Cardiac muscle cell (in vitro differentiated cells and primary cell): Measurements from ENCODE around the gene TMEM190. TPM values are rescaled to one million over a fixed set of nuclear protein-coding genes. Genes with fewer than 3 reads are reported as not detected.
"Not testable (repeated sequence)": the region's sequence is repeated elsewhere in the genome, so short reads cannot be mapped to it uniquely, and the experiment has no call there.

ENCODE experiments used
- DNase-seq, 2 donors: peaks; one replicate each; pipeline versions ENCODE4 v3.0.0 to v3.0.0-alpha.2; 2010 to 2017; ENCODE audit warnings: low read depth in 1 of 2, low spot score in 1 of 2
- H3K27ac ChIP-seq: fragments of 200-600 bp; sonication (generic); 2 replicates; pipeline ENCODE4 v1.5.1; 2016
- H3K27me3 ChIP-seq: fragments of 200-600 bp; sonication (generic); 2 replicates; pipeline ENCODE4 v1.6.0; 2016; ENCODE audit warnings: control low read depth
- H3K36me3 ChIP-seq: fragments of 200-600 bp; sonication (generic); 2 replicates; pipeline ENCODE4 v1.5.1; 2016; ENCODE audit warnings: control low read depth
- H3K4me1 ChIP-seq: fragments of 200-600 bp; sonication (generic); 2 replicates; pipeline ENCODE4 v1.8.1; 2017; ENCODE audit warnings: low read depth, mild to moderate bottlenecking, mixed run types
- H3K4me3 ChIP-seq: fragments of 200-600 bp; sonication (generic); 2 replicates; pipeline ENCODE4 v1.5.1; 2016; ENCODE audit warnings: mild to moderate bottlenecking
- H3K9me3 ChIP-seq: fragments of 200-600 bp; sonication (generic); 2 replicates; pipeline ENCODE4 v1.5.1; 2017; ENCODE audit warnings: low read depth, mild to moderate bottlenecking, control low read depth
- polyA plus RNA-seq: library from polyadenylated mRNA; unstranded; fragments of >200 nt; fragmentation: Nextera tagmentation; extraction: Ambion mirVana; gene quantifications from 2 replicates; pipeline ENCODE4 v1.2.1, GENCODE V29; 2016
- total RNA-seq: library from RNA; depleted of rRNA; stranded (reverse); fragments of >200 nt; gene quantifications from 2 replicates; pipeline ENCODE4 v1.2.3, GENCODE V29; 2016
- TF ChIP-seq, protein P1 (sequence below): IDR thresholded peaks from 2 replicates; pipeline ENCODE4 v1.5.1; 2012; ENCODE audit warnings: low read depth, mild to moderate bottlenecking, low read length

TMEM190 gene
- total and polyA plus RNA-seq, 2 experiments from 2014 or later: 1.3 TPM; not detected in 1

DNA sequence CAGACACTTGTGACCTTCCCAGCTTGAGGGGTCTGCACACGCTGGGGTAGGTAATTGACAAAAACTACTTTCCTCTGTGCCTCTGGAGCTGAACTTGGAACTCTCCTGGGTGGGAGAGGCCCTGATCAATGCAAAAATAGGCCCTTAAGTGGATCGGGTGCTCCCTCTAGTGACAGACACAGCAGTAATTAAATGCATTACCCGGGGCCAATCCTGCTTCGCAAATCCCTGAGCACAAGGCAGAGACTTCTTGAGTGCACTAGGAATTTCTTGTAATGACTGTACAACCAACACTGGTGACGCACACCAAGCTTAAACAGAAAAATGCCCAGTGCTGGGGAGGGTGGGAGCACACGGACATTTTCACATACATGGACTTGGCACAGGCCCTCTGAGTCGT is 41.6 kb downstream of the TMEM190 start:
- peak; percentile 85 to 88 for DNase-seq
- TF ChIP-seq, protein P1, sequence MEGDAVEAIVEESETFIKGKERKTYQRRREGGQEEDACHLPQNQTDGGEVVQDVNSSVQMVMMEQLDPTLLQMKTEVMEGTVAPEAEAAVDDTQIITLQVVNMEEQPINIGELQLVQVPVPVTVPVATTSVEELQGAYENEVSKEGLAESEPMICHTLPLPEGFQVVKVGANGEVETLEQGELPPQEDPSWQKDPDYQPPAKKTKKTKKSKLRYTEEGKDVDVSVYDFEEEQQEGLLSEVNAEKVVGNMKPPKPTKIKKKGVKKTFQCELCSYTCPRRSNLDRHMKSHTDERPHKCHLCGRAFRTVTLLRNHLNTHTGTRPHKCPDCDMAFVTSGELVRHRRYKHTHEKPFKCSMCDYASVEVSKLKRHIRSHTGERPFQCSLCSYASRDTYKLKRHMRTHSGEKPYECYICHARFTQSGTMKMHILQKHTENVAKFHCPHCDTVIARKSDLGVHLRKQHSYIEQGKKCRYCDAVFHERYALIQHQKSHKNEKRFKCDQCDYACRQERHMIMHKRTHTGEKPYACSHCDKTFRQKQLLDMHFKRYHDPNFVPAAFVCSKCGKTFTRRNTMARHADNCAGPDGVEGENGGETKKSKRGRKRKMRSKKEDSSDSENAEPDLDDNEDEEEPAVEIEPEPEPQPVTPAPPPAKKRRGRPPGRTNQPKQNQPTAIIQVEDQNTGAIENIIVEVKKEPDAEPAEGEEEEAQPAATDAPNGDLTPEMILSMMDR: peak; percentile 73
- peaks cover 6% of the 10 kb centered on the region for H3K27me3 ChIP-seq
- H3K36me3 ChIP-seq: no peaks in the 10 kb centered on the region
- H3K27ac ChIP-seq: no peak overlapping the region
- no peak overlapping the region for H3K4me3 ChIP-seq
- H3K9me3 ChIP-seq: no peaks in the 10 kb centered on the region
- no peaks in the 10 kb centered on the region for H3K4me1 ChIP-seq

DNA sequence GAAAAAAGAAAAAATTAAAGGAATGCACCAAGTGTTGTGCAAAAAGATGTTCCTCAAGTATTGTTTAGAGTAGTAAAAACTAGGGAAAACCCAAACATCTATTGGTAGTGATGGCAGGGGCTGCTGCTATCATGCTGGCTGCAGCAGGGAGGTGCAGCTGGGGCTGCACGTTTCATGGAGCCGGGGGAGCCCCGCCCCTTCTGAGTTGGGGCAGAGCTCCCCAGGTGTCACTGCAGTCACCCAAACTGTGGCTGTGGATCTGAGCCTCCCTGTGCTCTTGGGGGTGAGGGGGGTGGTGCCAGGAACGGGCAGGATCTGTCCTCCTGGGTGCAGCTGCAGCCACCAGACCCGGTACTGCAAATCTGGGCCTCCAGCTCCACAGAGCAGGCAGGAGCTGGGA is 42.5 kb downstream of the TMEM190 start:
- TF ChIP-seq, protein P1: no peak
- Histone ChIP-seq H3K27ac (no peak overlapping the region), H3K36me3 (no peaks in the 10 kb centered on the region)

DNA sequence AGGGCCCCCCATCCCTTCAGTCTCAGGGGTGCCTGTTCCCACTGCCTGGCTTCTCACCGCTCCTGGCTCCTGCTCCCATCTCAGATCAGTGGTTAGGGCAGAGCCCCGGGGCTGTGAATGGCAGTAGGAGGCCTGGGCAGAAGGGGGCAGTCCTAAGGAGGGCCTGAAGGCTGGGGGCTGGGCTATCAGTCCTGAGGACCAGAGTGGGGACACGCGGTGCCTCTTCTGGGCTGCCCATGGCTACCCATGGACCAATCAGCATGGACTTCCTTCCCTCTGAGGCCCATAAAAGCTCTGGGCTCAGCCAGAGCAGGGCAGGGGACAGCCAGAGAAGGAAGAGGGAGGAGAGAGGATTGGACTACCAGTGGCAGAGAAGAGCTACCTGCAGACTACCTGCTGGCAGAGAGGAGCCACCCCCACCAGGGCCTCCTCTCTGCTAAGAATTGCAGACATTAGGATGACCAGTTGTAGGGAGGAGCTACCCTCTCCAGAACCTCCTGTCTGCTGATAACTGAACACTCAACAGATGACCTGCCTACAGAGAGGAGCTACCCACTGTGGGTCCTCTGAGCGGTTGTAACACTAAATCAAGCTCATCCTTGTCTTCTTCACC is 43.1 kb downstream of the TMEM190 start:
- no peak for DNase-seq
- Histone ChIP-seq H3K27me3 (peaks cover 6% of the 10 kb centered on the region), H3K4me3 (no peak overlapping the region), H3K27ac (no peak overlapping the region), H3K9me3 (no peaks in the 10 kb centered on the region), H3K36me3 (no peaks in the 10 kb centered on the region), H3K4me1 (no peaks in the 10 kb centered on the region)
- TF ChIP-seq, protein P1: no peak

More for the DNA sequence above, 42.5 kb downstream of the TMEM190 start:
- Histone ChIP-seq H3K4me1 (no peaks in the 10 kb centered on the region), H3K9me3 (no peaks in the 10 kb centered on the region), H3K4me3 (no peak overlapping the region), H3K27me3 (peaks cover 6% of the 10 kb centered on the region)
- DNase-seq: no peak

DNA sequence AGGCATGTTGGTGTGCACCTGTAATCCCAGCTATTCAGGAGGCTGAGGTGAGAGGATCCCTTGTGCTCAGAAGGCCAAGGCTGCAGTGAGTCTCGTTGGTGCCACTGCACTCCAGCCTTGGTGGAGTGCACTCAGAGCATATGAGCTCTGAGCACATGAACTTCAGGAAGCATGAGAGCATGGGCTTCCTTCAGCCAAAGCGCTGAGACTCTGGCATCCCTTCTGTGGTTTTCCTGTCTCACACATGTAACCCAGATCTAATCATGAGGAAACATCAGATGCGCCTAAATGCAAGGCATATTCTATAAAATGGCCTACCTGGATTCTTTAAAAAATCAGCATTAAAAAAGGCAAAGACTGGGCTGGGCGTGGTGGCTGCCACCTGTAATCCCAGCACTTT is 44.7 kb downstream of the TMEM190 start:
- H3K27me3 ChIP-seq, H3K27ac ChIP-seq, H3K4me1 ChIP-seq, H3K9me3 ChIP-seq, DNase-seq, H3K36me3 ChIP-seq, H3K4me3 ChIP-seq: not testable (repeated sequence)

DNA sequence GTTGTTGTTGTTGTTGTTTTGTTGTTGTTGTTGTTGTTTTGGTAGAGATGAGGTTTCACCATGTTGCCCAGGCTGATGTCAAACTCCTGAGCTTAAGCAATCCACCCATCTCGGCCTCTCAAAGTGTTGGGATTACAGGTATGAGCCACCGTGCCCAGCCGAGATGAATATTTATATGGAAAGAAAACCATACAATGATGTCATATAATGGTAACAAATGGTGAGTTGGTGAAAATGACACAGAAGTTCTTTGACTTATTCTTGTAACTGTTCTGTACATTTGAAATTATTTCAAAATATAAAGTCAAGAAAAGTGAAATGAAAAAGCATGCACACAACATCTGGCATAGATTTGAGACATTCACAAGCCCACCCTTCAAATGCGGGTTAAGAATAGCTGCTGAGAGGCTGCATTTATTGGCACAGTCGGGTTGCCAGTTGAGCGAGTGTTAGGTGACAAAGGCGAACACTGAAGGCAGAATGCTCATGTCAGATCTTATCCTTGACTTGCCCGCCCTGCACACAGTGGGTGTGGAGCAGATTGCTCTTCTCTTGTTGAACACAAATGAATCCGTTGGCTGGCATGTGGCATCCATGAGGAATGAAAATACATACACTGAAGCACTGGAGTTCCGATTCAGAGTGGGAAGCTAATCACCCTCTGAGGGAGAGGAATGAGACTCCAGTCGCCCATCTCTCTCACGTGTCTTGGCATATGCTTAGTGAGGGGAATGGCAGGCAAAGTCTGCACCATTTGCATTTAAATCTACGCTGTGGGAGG is 46.8 kb downstream of the TMEM190 start:
- DNase-seq: no peak
- H3K27me3 ChIP-seq: peaks cover 6% of the 10 kb centered on the region
- no peaks in the 10 kb centered on the region for H3K36me3 ChIP-seq
- TF ChIP-seq, protein P1: no peak
- H3K4me3 ChIP-seq: no peak overlapping the region
- no peaks in the 10 kb centered on the region for H3K4me1 ChIP-seq
- H3K9me3 ChIP-seq: no peaks in the 10 kb centered on the region
- no peak overlapping the region for H3K27ac ChIP-seq

DNA sequence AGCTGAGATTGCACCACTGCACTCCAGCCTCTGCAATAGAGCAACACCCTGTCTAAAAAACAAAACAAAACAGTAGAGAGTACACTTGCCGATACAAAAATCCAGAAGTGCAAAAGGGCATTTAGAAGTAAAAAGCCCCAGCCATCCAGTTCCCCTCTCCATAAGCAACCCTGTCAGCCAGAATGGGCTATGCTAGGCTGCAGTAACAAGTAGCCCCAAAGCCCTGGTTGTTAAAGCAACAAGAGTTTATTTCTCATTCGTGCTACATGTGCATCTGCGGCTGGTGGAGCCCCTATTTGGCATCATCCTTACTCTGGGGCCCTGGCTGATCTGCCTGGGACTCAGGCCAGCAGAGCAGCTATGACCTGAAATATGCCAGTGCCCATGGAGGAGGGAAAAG is 47.9 kb downstream of the TMEM190 start:
- H3K27me3 ChIP-seq: peaks cover 6% of the 10 kb centered on the region
- H3K9me3 ChIP-seq: no peaks in the 10 kb centered on the region
- H3K27ac ChIP-seq: no peak overlapping the region
- no peaks in the 10 kb centered on the region for H3K36me3 ChIP-seq
- no peak for DNase-seq
- TF ChIP-seq, protein P1: no peak
- no peaks in the 10 kb centered on the region for H3K4me1 ChIP-seq
- H3K4me3 ChIP-seq: no peak overlapping the region
